ENCODE measurements around the gene PLCB2.

Gene PLCB2

GRCh38 chr15:40335938-40336743 lies 28.4 kb upstream of the PLCB2 start:
- TF ChIP-seq ZFX (IDR thresholded peaks at IDR 0.05; ENCODE audit: borderline replicate concordance) (no peak), CTCF (IDR thresholded peaks at IDR 0.05) (no peak)
- no peak overlapping the region for H3K27ac ChIP-seq

GRCh38 chr15:40334941-40335795 lies 27.4 kb upstream of the PLCB2 start:
- no peak for TF ChIP-seq CTCF (IDR thresholded peaks at IDR 0.05)
- TF ChIP-seq ZFX (IDR thresholded peaks at IDR 0.05; ENCODE audit: borderline replicate concordance) = no peak
- H3K27ac ChIP-seq = no peak overlapping the region

GRCh38 chr15:40334541-40334940 lies 26.8 kb upstream of the PLCB2 start:
- no peak overlapping the region for H3K27ac ChIP-seq
- TF ChIP-seq CTCF (IDR thresholded peaks at IDR 0.05) (no peak), ZFX (IDR thresholded peaks at IDR 0.05; ENCODE audit: borderline replicate concordance) (no peak)

GRCh38 chr15:40333922-40334492 lies 26.3 kb upstream of the PLCB2 start:
- no peak overlapping the region for H3K27ac ChIP-seq
- TF ChIP-seq CTCF (IDR thresholded peaks at IDR 0.05) (no peak), ZFX (IDR thresholded peaks at IDR 0.05; ENCODE audit: borderline replicate concordance) (no peak)

GRCh38 chr15:40332113-40332781 lies 24.5 kb upstream of the PLCB2 start:
- H3K27ac ChIP-seq = no peak overlapping the region
- TF ChIP-seq ZFX (IDR thresholded peaks at IDR 0.05; ENCODE audit: borderline replicate concordance) (no peak), CTCF (IDR thresholded peaks at IDR 0.05) (no peak)

DNA sequence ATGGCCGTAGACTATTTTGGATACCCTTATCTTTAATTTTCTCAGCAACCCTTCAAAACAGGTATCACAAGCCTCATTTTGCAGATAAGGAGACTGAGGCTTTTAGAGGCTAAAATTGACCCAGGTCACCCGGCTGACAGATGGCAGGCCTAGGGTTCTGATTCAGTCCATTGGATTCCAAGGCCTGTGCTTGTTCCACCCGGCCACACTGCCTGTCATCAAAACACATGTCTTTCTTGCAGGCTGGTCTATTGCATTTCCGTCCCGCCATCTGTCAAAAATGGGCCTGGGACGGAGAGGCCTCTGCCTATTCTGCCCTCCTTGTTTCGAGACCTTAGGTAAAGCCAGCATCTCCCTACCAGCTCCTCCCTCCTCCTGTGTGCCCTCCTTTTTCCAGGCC lies 23.9 kb upstream of the PLCB2 start:
- no peak for TF ChIP-seq ZFX (IDR thresholded peaks at IDR 0.05; ENCODE audit: borderline replicate concordance)
- H3K27ac ChIP-seq = no peak overlapping the region

DNA sequence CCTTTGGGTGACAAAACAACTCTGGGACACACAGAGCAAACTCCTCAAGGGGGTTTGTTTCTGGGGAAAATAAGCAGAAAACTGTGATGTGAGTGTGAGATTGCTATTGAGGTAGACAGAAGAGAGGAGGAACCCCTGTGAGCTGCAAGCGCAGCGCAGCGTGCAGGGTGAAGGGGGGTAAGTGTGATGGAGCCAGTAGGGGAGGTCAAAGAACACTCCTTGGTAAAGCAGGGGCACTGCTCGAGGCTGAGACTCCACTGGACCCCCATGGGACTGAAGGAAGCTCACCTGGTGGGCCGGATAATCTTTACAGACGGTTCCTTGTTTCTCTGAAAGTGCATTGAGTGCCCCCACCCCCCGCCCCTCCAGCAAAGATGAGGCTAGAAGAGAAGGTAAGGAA lies 23.3 kb upstream of the PLCB2 start:
- no peak for TF ChIP-seq CTCF (IDR thresholded peaks at IDR 0.05)
- no peak for TF ChIP-seq ZFX (IDR thresholded peaks at IDR 0.05; ENCODE audit: borderline replicate concordance)
- no peak overlapping the region for H3K27ac ChIP-seq
